ENCODE data around the gene MREG.

GRCh38 chr2:216002101-216002678, 11.2 kb downstream of the MREG start:
- TF ChIP-seq CTCF (IDR thresholded peaks at IDR 0.05; ENCODE audit: low read length) (no peak), EZH2phosphoT487 (IDR thresholded peaks at IDR 0.05; ENCODE audit: low read length) (no peak), EZH2 (optimal IDR thresholded peaks at IDR 0.05; ENCODE audit: low read depth, low read length) (no peak)

All from MM.1S (cell line).